HG03442 (cell line): Measurements from ENCODE around the gene POLQ.
A peak's percentile ranks its signal among the peaks of the same experiment; 100 is the strongest.
"Not testable (repeated sequence)": the region's sequence is repeated elsewhere in the genome, so short reads cannot be mapped to it uniquely, and the experiment has no call there.

ENCODE experiments used
- ATAC-seq: cut with Tn5 transposase; IDR thresholded peaks from one replicate; pipeline ENCODE4 v1.9.1; 2021; ENCODE audit warnings: mild to moderate bottlenecking, moderate library complexity; ENCODE audit not compliant: unreplicated experiment

The POLQ gene

DNA sequence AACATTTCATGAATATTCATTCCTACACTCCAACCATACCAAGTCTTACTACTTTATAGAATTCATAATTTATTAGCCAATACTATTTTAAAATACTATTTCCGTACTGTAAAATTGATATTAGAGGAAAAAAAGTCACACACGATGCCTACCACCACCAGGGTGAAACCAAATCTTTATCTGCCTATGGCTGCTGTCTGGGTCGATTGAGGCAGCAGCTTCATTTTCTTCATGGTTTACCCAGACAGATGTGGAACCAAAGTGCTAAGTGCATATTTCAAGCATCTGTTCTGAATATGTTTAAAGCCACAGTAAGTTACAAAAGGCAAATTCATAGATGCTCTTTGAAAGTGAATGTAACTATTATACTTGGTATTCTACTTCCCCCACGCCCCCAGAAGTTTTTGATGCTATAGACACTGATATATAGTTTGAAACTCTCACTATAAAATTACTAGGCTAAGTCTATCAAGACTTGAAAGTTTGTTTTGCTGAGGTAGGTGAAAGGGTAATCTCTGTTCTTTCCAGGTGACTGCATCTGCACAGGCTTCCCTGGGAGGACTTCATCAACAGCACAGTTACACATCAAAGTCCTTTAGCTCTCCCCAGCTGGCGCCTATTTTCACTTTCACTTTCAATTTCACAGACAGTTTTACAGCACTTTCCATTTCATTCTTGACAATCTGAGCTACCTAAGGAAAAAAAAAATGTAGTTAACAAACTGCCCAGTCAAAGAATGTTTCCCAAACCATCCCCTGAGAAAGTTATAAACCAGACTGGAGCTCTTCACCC lies 113.9 kb downstream of the POLQ start:
- ATAC-seq, result peak; percentile 95

GRCh38 chr3:121430664-121431215 lies 115.0 kb downstream of the POLQ start:
- no peak for ATAC-seq

- no peak for ATAC-seq
Measured at GRCh38 chr3:121424549-121424948, 121.2 kb downstream of the POLQ start.

GRCh38 chr3:121418182-121418581 lies 127.6 kb downstream of the POLQ start:
- ATAC-seq, result no peak

GRCh38 chr3:121414924-121415323 lies 130.9 kb downstream of the POLQ start:
- ATAC-seq, result no peak

DNA sequence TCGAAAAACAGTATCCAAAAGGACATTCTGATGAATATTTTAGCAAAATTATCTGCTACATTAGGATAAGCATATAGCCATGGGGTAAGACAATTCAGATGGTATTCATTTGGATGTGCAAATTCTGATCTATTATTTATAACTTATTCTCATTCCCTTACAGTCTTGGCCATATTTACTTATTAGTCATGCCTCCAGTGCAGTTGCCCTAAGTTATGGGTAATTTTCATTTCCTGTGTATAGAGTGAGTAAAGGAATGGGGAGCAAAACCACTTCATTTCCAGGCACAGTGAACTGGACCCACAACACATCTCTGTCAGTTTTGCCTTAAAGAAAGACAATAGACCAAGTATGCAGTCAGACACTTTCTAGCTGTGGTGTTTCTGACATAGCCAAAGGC lies 134.3 kb downstream of the POLQ start:
- ATAC-seq, result no peak

- no peak for ATAC-seq
Measured at GRCh38 chr3:121405631-121406030, 140.2 kb downstream of the POLQ start.

- ATAC-seq, result no peak
Measured at GRCh38 chr3:121399820-121400219, 146.0 kb downstream of the POLQ start.

GRCh38 chr3:121398051-121398450 lies 147.7 kb downstream of the POLQ start:
- ATAC-seq, result not testable (repeated sequence)

DNA sequence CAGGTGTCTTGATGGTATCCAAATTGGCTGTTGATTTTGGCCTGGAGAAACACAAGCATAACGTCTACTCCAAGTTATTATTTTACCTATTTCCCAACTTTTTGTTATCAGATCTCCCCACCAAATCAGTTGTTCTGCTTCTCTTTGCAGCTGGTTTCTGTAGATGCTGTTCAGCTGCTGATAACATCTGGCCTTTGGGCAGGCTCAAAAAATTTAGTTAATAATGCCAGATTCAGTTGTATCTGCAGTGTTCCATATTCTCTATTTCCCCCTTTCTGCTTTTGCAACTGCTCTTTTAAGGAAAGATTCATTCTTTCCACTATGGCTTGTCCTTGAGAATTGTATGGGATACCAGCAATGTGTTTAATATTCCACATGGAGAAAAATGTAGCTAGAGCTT lies 149.8 kb downstream of the POLQ start:
- ATAC-seq, result not testable (repeated sequence)

DNA sequence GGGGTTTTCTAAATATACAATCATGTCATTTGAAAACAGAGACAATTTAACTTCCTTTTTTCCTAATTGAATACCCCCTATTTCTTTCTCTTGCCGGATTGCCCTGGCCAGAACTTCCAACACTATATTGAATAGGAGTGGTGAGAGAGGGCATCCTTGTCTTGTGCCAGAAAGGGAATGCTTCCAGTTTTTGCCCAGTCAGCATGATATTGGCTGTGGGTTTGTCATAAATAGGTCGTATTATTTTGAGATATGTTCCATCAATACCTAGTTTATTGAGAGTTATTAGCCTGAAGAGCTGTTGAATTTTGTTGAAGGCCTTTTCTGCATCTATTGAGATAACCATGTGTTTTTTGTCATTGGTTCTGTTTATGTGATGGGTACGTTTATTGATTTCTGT lies 157.5 kb downstream of the POLQ start:
- not testable (repeated sequence) for ATAC-seq
